Loucy (cell line): ENCODE measurements around the gene RARB.

ENCODE experiments used
- EZH2phosphoT487 ChIP-seq: fragments of 200-600 bp; IDR thresholded peaks from 2 replicates; pipeline ENCODE4 v1.6.1; 2018; ENCODE audit warnings: antibody characterized with exemption, mild to moderate bottlenecking, moderate library complexity, borderline replicate concordance
- TF ChIP-seq, protein P1 (sequence below): fragments of 200-600 bp; sonication (generic); conservative IDR thresholded peaks from 2 replicates; pipeline ENCODE4 v1.5.1; 2014; ENCODE audit warnings: mild to moderate bottlenecking, antibody characterized with exemption, low read length

DNA sequence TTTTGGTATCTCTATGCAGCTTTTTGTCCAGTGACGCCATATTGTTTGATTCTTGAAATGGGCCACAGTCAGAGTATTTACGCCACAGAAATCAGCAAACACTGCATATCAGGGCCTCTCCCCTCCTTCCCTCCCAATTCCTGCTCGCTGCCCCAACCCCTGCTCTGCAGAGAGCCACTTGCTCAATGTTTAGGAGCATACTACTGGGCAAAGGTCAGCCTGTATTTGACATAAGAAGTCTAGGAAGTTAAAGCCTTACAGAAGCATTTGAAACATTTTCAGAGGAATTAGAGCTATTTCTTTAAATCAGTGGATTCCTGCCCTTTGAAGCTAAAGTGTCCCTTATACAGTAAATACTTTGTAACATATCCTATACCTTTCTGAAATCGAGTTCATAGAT lies 17.4 kb upstream of the RARB start:
- TF ChIP-seq, protein P1, sequence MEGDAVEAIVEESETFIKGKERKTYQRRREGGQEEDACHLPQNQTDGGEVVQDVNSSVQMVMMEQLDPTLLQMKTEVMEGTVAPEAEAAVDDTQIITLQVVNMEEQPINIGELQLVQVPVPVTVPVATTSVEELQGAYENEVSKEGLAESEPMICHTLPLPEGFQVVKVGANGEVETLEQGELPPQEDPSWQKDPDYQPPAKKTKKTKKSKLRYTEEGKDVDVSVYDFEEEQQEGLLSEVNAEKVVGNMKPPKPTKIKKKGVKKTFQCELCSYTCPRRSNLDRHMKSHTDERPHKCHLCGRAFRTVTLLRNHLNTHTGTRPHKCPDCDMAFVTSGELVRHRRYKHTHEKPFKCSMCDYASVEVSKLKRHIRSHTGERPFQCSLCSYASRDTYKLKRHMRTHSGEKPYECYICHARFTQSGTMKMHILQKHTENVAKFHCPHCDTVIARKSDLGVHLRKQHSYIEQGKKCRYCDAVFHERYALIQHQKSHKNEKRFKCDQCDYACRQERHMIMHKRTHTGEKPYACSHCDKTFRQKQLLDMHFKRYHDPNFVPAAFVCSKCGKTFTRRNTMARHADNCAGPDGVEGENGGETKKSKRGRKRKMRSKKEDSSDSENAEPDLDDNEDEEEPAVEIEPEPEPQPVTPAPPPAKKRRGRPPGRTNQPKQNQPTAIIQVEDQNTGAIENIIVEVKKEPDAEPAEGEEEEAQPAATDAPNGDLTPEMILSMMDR, result no peak
- no peak for TF ChIP-seq EZH2phosphoT487
